ENCODE measurements around the gene EFCC1. TPM values are rescaled to one million over a fixed set of nuclear protein-coding genes. Genes with fewer than 3 reads are reported as not detected.
A peak's percentile ranks its signal among the peaks of the same experiment; 100 is the strongest.

The EFCC1 gene
- total RNA-seq, 4 donors from 2014 or later: 4.8 to 10.3 (median 6.5) TPM

DNA sequence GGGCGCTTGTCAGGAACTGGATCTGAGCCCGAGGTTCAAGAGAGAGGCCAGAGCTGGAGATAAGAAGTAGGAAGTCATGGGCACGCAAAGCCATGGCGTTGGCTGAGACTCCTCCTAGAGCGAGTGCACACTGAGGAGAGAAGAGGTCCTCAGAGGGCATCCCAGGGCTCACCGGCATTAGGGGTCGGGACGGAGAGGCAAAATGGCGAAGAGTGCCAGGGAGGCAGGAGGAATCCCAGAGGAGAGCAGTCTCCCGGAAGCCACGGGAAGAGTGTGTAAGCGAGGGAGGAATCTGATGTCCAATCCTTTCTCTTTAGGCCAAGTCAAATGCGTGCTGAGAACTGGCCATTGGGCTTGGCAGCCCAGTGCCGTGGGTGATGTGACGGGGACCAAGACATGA lies 24.0 kb downstream of the EFCC1 start:
- H3K27ac ChIP-seq: peak overlapping the region in 3 of 4 donors; percentile 67 to 81 (median 71)

GRCh38 chr3:129025691-129026435 lies 24.8 kb downstream of the EFCC1 start:
- no peak overlapping the region for H3K4me3 ChIP-seq
- WGBS, 2 donors (ENCODE audit: low coverage in 1 of 2): 28 to 59% methylated on average over 5 to 6 of the region's 8 CpGs
- peaks cover 3 to 61% (median 21%) of the 10 kb centered on the region in 3 donors for H3K4me1 ChIP-seq
- ATAC-seq: peak; percentile 44
- H3K27ac ChIP-seq: peak overlapping the region in 3 of 4 donors; percentile 67 to 81 (median 71)
- H3K27me3 ChIP-seq: no peaks in the 10 kb centered on the region
- no peaks in the 10 kb centered on the region for H3K9me3 ChIP-seq
- TF ChIP-seq POLR2A (IDR thresholded peaks at IDR 0.05): no peak
- TF ChIP-seq POLR2AphosphoS5 (IDR thresholded peaks at IDR 0.05): peak; percentile 54
- no peak for TF ChIP-seq EP300 (IDR thresholded peaks at IDR 0.05)
- H3K36me3 ChIP-seq: peaks cover 0 to 3% of the 10 kb centered on the region in 2 donors

More for the DNA sequence above, 24.0 kb downstream of the EFCC1 start:
- Histone ChIP-seq H3K9me3 (no peaks in the 10 kb centered on the region), H3K27me3 (no peaks in the 10 kb centered on the region), H3K4me1 (peaks cover 3 to 65% (median 21%) of the 10 kb centered on the region in 3 donors), H3K4me3 (no peak overlapping the region), H3K36me3 (no peaks in the 10 kb centered on the region)
- ATAC-seq: no peak
- 81 to 85% methylated on average over 6 to 13 of the region's 15 CpGs for WGBS, 2 donors (ENCODE audit: low coverage in 1 of 2)
- TF ChIP-seq EP300 (IDR thresholded peaks at IDR 0.05) (no peak), POLR2A (IDR thresholded peaks at IDR 0.05) (no peak), POLR2AphosphoS5 (IDR thresholded peaks at IDR 0.05) (no peak)
- TF ChIP-seq, protein P1, sequence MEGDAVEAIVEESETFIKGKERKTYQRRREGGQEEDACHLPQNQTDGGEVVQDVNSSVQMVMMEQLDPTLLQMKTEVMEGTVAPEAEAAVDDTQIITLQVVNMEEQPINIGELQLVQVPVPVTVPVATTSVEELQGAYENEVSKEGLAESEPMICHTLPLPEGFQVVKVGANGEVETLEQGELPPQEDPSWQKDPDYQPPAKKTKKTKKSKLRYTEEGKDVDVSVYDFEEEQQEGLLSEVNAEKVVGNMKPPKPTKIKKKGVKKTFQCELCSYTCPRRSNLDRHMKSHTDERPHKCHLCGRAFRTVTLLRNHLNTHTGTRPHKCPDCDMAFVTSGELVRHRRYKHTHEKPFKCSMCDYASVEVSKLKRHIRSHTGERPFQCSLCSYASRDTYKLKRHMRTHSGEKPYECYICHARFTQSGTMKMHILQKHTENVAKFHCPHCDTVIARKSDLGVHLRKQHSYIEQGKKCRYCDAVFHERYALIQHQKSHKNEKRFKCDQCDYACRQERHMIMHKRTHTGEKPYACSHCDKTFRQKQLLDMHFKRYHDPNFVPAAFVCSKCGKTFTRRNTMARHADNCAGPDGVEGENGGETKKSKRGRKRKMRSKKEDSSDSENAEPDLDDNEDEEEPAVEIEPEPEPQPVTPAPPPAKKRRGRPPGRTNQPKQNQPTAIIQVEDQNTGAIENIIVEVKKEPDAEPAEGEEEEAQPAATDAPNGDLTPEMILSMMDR (IDR thresholded peaks at IDR 0.05): no peak

- 9 to 21% methylated on average over 4 to 20 of the region's 54 CpGs for WGBS, 2 donors (ENCODE audit: low coverage in 1 of 2)
- Histone ChIP-seq H3K4me3 (peak overlapping the region; percentile 32 to 59), H3K36me3 (peaks cover 0 to 5% of the 10 kb centered on the region in 2 donors), H3K9me3 (no peaks in the 10 kb centered on the region), H3K27ac (peak overlapping the region in 3 of 4 donors; percentile 67 to 81 (median 71)), H3K27me3 (no peaks in the 10 kb centered on the region), H3K4me1 (peaks cover 3 to 50% (median 21%) of the 10 kb centered on the region in 3 donors)
- peak; percentile 95 for ATAC-seq
- TF ChIP-seq POLR2A (IDR thresholded peaks at IDR 0.05) (peak; percentile 39 to 52), EP300 (IDR thresholded peaks at IDR 0.05) (no peak), POLR2AphosphoS5 (IDR thresholded peaks at IDR 0.05) (peak; percentile 84)
- TF ChIP-seq, protein P1 (IDR thresholded peaks at IDR 0.05): peak in 3 of 4 experiments; percentile 81 to 84 (median 83)
Observed at GRCh38 chr3:129026728-129027543, 25.8 kb downstream of the EFCC1 start.

DNA sequence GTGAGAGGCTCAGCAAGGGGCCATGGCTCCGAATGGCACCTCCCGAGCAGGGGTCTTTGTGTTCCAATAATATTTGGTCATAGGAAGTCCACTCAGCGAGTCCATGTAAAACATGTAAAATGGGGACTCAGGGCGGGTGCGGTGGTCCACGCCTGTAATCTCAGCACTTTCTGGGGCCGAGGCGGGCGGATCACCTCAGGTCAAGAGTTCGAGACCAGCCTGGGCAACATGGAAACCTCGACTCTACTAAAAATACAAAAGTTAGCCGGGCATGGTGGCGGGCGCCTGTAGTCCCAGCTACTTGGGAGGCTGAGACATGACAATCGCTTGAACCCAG lies 26.4 kb downstream of the EFCC1 start:
- peak overlapping the region in 3 of 4 donors; percentile 66 to 81 (median 67) for H3K27ac ChIP-seq
- peaks cover 3 to 45% (median 21%) of the 10 kb centered on the region in 3 donors for H3K4me1 ChIP-seq
- WGBS, 2 donors (ENCODE audit: low coverage in 1 of 2): 74 to 75% methylated on average over 8 to 11 of the region's 15 CpGs
- no peaks in the 10 kb centered on the region for H3K27me3 ChIP-seq
- ATAC-seq: no peak
- H3K4me3 ChIP-seq: peak overlapping the region; percentile 32 to 59
- TF ChIP-seq, protein P1 (IDR thresholded peaks at IDR 0.05): no peak
- TF ChIP-seq POLR2A (IDR thresholded peaks at IDR 0.05) (no peak), EP300 (IDR thresholded peaks at IDR 0.05) (no peak), POLR2AphosphoS5 (IDR thresholded peaks at IDR 0.05) (no peak)
- H3K36me3 ChIP-seq: peaks cover 0 to 5% of the 10 kb centered on the region in 2 donors
- H3K9me3 ChIP-seq: no peaks in the 10 kb centered on the region

DNA sequence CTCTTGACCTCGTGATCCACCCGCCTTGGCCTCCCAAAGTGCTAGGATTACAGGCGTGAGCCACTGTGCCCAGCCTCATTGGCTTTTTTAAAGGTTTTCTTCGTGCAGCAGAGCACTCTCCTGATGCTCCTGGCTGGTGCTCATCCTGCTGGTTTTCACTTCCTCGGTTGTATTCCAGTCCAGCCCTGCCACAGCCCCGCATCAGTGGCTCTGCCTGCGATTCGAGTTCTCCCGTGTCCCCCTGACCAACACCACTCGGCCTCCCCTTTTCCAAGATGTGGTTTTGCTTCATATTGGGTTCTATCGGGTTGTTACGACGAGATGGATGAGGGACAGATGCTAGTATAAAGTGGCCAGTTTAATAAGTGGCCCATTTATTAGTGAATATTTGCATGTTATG lies 27.8 kb downstream of the EFCC1 start:
- TF ChIP-seq EP300 (IDR thresholded peaks at IDR 0.05) (no peak), POLR2A (IDR thresholded peaks at IDR 0.05) (no peak), POLR2AphosphoS5 (IDR thresholded peaks at IDR 0.05) (no peak)
- TF ChIP-seq, protein P1 (IDR thresholded peaks at IDR 0.05): no peak
- Histone ChIP-seq H3K36me3 (peaks cover 0 to 14% of the 10 kb centered on the region in 2 donors), H3K4me3 (no peak overlapping the region), H3K27me3 (no peaks in the 10 kb centered on the region), H3K9me3 (no peaks in the 10 kb centered on the region), H3K4me1 (peaks cover 3 to 38% (median 21%) of the 10 kb centered on the region in 3 donors), H3K27ac (no peak overlapping the region)
- 89 to 92% methylated on average over 3 to 13 of the region's 13 CpGs for WGBS, 2 donors (ENCODE audit: low coverage in 1 of 2)
- no peak for ATAC-seq

Measured in gastroesophageal sphincter (tissue), 4 donors.